GM12878 (cell line): ENCODE measurements around the gene ZBTB18. TPM values are rescaled to one million over a fixed set of nuclear protein-coding genes. Genes with fewer than 3 reads are reported as not detected.
A peak's percentile ranks its signal among the peaks of the same experiment; 100 is the strongest.

Experiments used
- ATAC-seq: fragments of 200-7000 bp; cut with Tn5 transposase; 3 replicates; pipeline ENCODE4 v1.9.1; 2020; ENCODE audit warnings: mild to moderate bottlenecking, moderate library complexity
- BruUV-seq: library from RNA; stranded (reverse); fragments of 400-500 nt; replicated peaks from 2 replicates; lab custom pipeline; 2021; lab: Mats Ljungman, UMichigan
- CTCF ChIA-PET: fragments of 300-600 bp; sonication (Branson Sonifier 250); formaldehyde crosslinking; extraction: SDS; loops from one replicate; lab custom pipeline; 2021; ENCODE audit warnings: inconsistent platforms; lab: Yijun Ruan, JAX
- POLR2A ChIA-PET: fragments of 350-600 bp; formaldehyde crosslinking; extraction: SDS; loops from one replicate; lab custom pipeline; 2021; ENCODE audit warnings: inconsistent platforms; lab: Charles Lee
- RAD21 ChIA-PET: fragments of 300-600 bp; sonication (Branson Sonifier 250); formaldehyde crosslinking; loops from one replicate; lab custom pipeline; 2023; ENCODE audit warnings: antibody characterized with exemption; ENCODE audit not compliant: unreplicated experiment; lab: Charles Lee
- SMC1A ChIA-PET: fragments of 300-600 bp; sonication (Branson Sonifier 250); formaldehyde crosslinking; loops from one replicate; lab custom pipeline; 2023; ENCODE audit not compliant: unreplicated experiment, uncharacterized antibody; lab: Charles Lee
- DNase-seq: peaks from one replicate; pipeline ENCODE4 v3.0.0-alpha.2; 2011; ENCODE audit warnings: low read depth, low spot score
- FAIRE-seq: peaks from 3 replicates; lab custom pipeline; 2011; peaks lifted over from hg19 to GRCh38; lab: Jason Lieb, UNC
- H2AFZ ChIP-seq: 2 replicates; pipeline ENCODE4 v1.6.0; 2011; ENCODE audit warnings: low read depth, low read length, control low read depth; ENCODE audit not compliant: control insufficient read depth
- H3K27ac ChIP-seq: 2 replicates; pipeline ENCODE4 v1.5.1; 2011; ENCODE audit warnings: control low read depth; ENCODE audit not compliant: control insufficient read depth, insufficient read depth
- H3K27me3 ChIP-seq, 2 experiments: replicated peaks in 1 of 2; 2 replicates each; pipeline versions ENCODE4 v1.6.0 to v1.6.1; 2011; ENCODE audit warnings: low read length in 1 of 2; ENCODE audit not compliant: control insufficient read depth in 2 of 2, insufficient read depth in 2 of 2
- H3K36me3 ChIP-seq, 2 experiments: 2 replicates each; pipeline ENCODE4 v1.5.1; 2011; ENCODE audit warnings: low read length in 1 of 2; ENCODE audit not compliant: control insufficient read depth in 2 of 2, insufficient read depth in 2 of 2
- H3K4me1 ChIP-seq: 2 replicates; pipeline ENCODE4 v1.6.1; 2011; ENCODE audit warnings: mild to moderate bottlenecking, low read length, moderate library complexity, mixed read lengths; ENCODE audit not compliant: control insufficient read depth, insufficient read depth
- H3K4me2 ChIP-seq: 2 replicates; pipeline ENCODE4 v1.6.0; 2011; ENCODE audit warnings: control low read depth; ENCODE audit not compliant: control insufficient read depth, insufficient read depth
- H3K4me3 ChIP-seq: fragments of 200-600 bp; sonication (generic); 2 replicates; pipeline ENCODE4 v1.5.1; 2016
- H3K79me2 ChIP-seq: 2 replicates; pipeline ENCODE4 v1.6.0; 2011; ENCODE audit warnings: low read length; ENCODE audit not compliant: control insufficient read depth, insufficient read depth
- H3K9ac ChIP-seq: 2 replicates; pipeline ENCODE4 v1.8.0; 2011; ENCODE audit warnings: low read length, control low read depth, mixed read lengths; ENCODE audit not compliant: control insufficient read depth, insufficient read depth
- H3K9me3 ChIP-seq: replicated peaks from 3 replicates; pipeline ENCODE4 v1.5.1; 2011; ENCODE audit warnings: mild to moderate bottlenecking, low read length; ENCODE audit not compliant: control insufficient read depth, insufficient read depth
- H4K20me1 ChIP-seq: 2 replicates; pipeline ENCODE4 v1.6.0; 2011; ENCODE audit not compliant: control insufficient read depth, insufficient read depth
- BCL11A ChIP-seq: IDR thresholded peaks from 2 replicates; pipeline ENCODE4 v1.6.1; 2011; ENCODE audit warnings: low read depth, low read length
- BHLHE40 ChIP-seq, 2 experiments: fragments of 450-650 bp in 1 of 2; IDR thresholded peaks; 2 replicates each; pipeline ENCODE4 v1.6.1; 2011 to 2017; ENCODE audit warnings: low read depth in 2 of 2, borderline replicate concordance in 1 of 2, improper control_type of control experiment in 1 of 2, low read length in 1 of 2, mild to moderate bottlenecking in 1 of 2
- CREB1 ChIP-seq: IDR thresholded peaks from 2 replicates; pipeline ENCODE4 v1.6.1; 2012; ENCODE audit warnings: low read depth, mild to moderate bottlenecking, inconsistent platforms
- HDAC6 ChIP-seq: fragments of 200-600 bp; sonication (generic); IDR thresholded peaks from one replicate; pipeline ENCODE4 v1.8.0; 2017; ENCODE audit warnings: antibody characterized with exemption; ENCODE audit not compliant: unreplicated experiment
- JUND ChIP-seq: IDR thresholded peaks from 2 replicates; pipeline ENCODE4 v1.6.1; 2012; ENCODE audit warnings: low read depth, mild to moderate bottlenecking, low read length, improper control_type of control experiment, moderate library complexity
- KAT2A ChIP-seq: conservative IDR thresholded peaks from 2 replicates; pipeline ENCODE4 v1.6.1; 2011; ENCODE audit warnings: low read depth, low read length; ENCODE audit not compliant: control insufficient read depth
- KLF5 ChIP-seq: fragments of 450-650 bp; IDR thresholded peaks from 2 replicates; pipeline ENCODE4 v1.6.1; 2014; ENCODE audit warnings: mild to moderate bottlenecking; ENCODE audit not compliant: partially characterized antibody
- MEF2B ChIP-seq: fragments of 450-650 bp; IDR thresholded peaks from 2 replicates; pipeline ENCODE4 v1.6.1; 2018; ENCODE audit warnings: mild to moderate bottlenecking, moderate library complexity; ENCODE audit not compliant: partially characterized antibody, poor library complexity, severe bottlenecking
- MTA2 ChIP-seq: fragments of 450-650 bp; IDR thresholded peaks from 2 replicates; pipeline ENCODE4 v1.6.1; 2016; ENCODE audit warnings: low read depth, mild to moderate bottlenecking, moderate library complexity
- NFXL1 ChIP-seq: fragments of 450-650 bp; IDR thresholded peaks from 2 replicates; pipeline ENCODE4 v1.6.1; 2017; ENCODE audit warnings: antibody characterized with exemption, mild to moderate bottlenecking, borderline replicate concordance
- POLR2A ChIP-seq: IDR thresholded peaks from 2 replicates; pipeline ENCODE4 v1.6.1; 2011; ENCODE audit warnings: low read depth, mild to moderate bottlenecking, low read length
- RAD21 ChIP-seq: IDR thresholded peaks from 2 replicates; pipeline ENCODE4 v1.6.1; 2011; ENCODE audit warnings: mild to moderate bottlenecking, low read depth, low read length, moderate library complexity; ENCODE audit not compliant: insufficient read depth
- WGBS: methylation state at CpG from one replicate; pipeline ENCODE4 v1.1.6; 2016; ENCODE audit warnings: low lambda C conversion rate; ENCODE audit not compliant: insufficient replicate concordance, insufficient coverage; ENCODE audit errors: missing lambda C conversion rate; 5-methylcytosine and 5-hydroxymethylcytosine counted together
- in situ Hi-C: fragments of 300-500 bp; cut with MboI; formaldehyde crosslinking; loops from 9 replicates; pipeline ENCODE4 v1.14.3; 2018; ENCODE audit warnings: mixed read lengths
- intact Hi-C: fragments of 100-400 bp; cut with micrococcal nuclease; formaldehyde crosslinking; loops from one replicate; pipeline ENCODE4 v1.14.2; 2022; ENCODE audit not compliant: unreplicated experiment
- polyA plus RNA-seq, 11 experiments: library from polyadenylated mRNA; depleted of rRNA in 4 of 11; unstranded in 6 of 11; stranded (reverse) in 5 of 11; fragments of >200 nt; fragmentation: Nextera tagmentation in 4 of 11; fragmentation: Illumina TruSeq in 1 of 11; extraction: Ambion mirVana in 4 of 11; extraction: Trizol in 1 of 11; gene quantifications; 1 replicate in 1 of 11; 2 replicates in 10 of 11; pipeline versions ENCODE4 v1.2.1 to v1.2.3, GENCODE V29; 2011 to 2016; ENCODE audit warnings: inconsistent platforms in 2 of 11, missing spikeins in 2 of 11, low read depth in 1 of 11
- total RNA-seq, 4 experiments: library from RNA; depleted of rRNA in 3 of 4; stranded (reverse); fragments of >200 nt in 3 of 4; fragmentation: Illumina TruSeq in 1 of 4; extraction: Trizol in 1 of 4; gene quantifications; 2 replicates each; pipeline versions ENCODE4 v1.2.1 to v1.2.3, GENCODE V29; 2013 to 2021
- TF ChIP-seq, protein P1 (sequence below): fragments of 450-650 bp; IDR thresholded peaks from 2 replicates; pipeline ENCODE4 v1.6.1; 2016; ENCODE audit warnings: mild to moderate bottlenecking
- TF ChIP-seq, protein P2 (sequence below): IDR thresholded peaks from 2 replicates; pipeline ENCODE4 v1.6.1; 2011; ENCODE audit warnings: low read depth, mild to moderate bottlenecking, low read length, moderate library complexity, borderline replicate concordance; ENCODE audit errors: extremely low read depth
- TF ChIP-seq, protein P3 (sequence below), 3 experiments: IDR thresholded peaks in 2 of 3; conservative IDR thresholded peaks in 1 of 3; 2 replicates each; pipeline ENCODE4 v1.5.1; 2011; ENCODE audit warnings: low read depth in 3 of 3, low read length in 3 of 3, mild to moderate bottlenecking in 3 of 3, control low read depth in 2 of 3, moderate library complexity in 2 of 3, inconsistent platforms in 1 of 3, mixed read lengths in 1 of 3; ENCODE audit not compliant: control insufficient read depth in 2 of 3, insufficient read depth in 1 of 3; ENCODE audit errors: extremely low read depth in 1 of 3

Gene ZBTB18
- total and polyA plus RNA-seq, 10 of the 15 experiments (the other 5 are each of a cell fraction or from before 2014, with no cell fraction given), result 0.27 to 8.6 (median 6.1) TPM

DNA sequence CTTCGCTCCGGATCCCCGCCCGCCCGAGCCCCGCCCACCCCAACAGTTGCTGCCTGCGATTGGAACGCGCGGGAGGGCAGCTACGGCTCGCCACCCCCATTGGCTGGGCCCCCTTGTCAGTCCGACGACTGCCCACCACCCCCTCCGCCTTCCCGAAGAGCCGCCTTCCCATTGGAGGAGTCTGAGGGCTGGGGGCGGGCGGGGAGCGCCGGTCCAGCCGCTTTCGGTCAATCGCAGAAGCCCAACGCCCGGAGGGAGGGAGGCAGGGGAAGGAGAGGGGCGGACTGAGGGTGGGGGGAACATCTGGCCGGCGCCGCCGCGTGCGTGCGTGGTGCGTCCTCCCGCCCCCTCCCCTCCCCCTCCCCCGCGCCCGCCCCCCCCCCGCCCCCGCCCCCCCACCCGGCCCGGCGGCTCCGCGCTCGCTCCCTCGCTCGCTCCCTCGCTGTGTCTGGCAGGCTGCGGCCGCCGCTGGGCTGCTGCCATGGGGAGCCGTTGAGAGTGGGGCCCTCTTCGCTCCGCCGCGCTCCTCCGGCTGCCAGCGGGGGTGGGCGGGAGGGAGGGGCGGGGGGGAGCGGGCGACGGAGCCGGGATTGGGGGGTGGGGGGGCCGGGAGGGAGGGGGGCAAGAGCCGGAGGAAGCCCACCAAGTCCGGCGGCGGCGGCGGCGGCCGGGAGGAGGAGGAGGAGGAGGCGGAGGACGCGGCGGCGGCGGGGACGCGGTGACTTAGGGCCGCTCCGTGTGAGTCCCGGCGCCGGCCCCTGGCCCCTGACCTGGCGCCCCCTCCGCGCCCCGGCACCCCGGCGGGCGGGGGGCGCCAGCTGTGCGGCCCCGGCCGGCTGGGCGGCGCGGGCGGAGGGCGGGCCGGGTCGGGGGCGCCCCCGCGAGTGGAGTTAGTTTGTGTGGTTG is 2.6 kb upstream of the ZBTB18 start (continued):
- TF ChIP-seq KAT2A (no peak), MEF2B (no peak), POLR2A (peak; percentile 53), BCL11A (no peak)
- TF ChIP-seq, protein P1, sequence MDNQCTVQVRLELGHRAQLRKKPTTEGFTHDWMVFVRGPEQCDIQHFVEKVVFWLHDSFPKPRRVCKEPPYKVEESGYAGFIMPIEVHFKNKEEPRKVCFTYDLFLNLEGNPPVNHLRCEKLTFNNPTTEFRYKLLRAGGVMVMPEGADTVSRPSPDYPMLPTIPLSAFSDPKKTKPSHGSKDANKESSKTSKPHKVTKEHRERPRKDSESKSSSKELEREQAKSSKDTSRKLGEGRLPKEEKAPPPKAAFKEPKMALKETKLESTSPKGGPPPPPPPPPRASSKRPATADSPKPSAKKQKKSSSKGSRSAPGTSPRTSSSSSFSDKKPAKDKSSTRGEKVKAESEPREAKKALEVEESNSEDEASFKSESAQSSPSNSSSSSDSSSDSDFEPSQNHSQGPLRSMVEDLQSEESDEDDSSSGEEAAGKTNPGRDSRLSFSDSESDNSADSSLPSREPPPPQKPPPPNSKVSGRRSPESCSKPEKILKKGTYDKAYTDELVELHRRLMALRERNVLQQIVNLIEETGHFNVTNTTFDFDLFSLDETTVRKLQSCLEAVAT, result no peak
- TF ChIP-seq, all 136 proteins: peak for 17

DNA sequence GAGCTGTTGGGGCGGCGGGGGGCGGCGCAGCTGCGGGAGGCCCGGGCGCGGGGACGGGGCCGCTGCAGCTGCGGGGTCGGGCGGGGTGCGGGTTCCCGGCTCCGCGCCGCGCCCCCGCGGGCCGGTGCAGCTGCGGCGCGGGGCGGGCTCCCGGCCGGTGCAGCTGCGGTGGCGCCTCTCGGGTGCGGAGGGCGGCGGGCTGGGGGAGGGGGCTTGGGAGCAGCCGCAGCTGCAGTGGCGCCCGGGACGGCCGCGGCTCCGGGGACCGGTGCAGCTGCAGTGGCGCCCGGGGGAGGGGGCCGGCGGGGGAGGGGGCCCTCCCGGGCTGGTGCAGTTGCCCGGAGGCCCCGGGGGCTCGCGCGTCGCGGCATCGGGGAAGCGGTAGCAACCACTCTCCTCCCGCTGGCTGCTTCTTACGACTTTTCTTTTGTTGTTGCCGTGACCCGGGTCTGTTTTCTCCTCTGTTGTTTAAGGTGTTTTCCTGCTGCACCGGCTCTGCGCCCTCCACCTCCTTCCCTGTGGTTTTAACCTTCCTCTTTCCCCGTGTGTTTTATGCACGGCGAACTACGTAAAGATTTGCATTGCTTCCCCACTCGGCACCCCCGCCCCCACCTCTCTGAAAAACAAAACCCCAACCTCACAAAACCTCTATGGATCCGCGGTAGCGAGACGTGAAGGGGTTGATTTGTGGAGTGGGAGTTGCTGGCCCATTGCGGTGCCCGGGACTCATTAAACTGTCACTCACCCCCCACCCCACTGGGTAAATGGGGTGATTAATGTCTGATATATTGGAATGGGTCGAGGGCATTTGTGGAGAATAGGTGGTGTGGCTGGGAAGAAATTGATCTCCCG is 1.7 kb upstream of the ZBTB18 start:
- no peak for ATAC-seq
- SMC1A ChIA-PET, result interaction anchor here (1.0 to 4.8 kb wide), 2 partner anchors 13 to 250 kb away, joined by 3 to 45 read pairs; no protein-coding TSS in a partner anchor
- H3K27ac ChIP-seq, result peak overlapping the region; percentile 82
- peaks cover 33% of the 10 kb centered on the region for H3K79me2 ChIP-seq
- no TSS peak for BruUV-seq
- FAIRE-seq, result peak; percentile 59
- peak overlapping the region; percentile 92 for H3K4me2 ChIP-seq
- DNase-seq, result no peak
- peak overlapping the region; percentile 85 for H3K4me3 ChIP-seq
- H3K4me1 ChIP-seq, result peaks cover 23% of the 10 kb centered on the region
- H4K20me1 ChIP-seq, result no peaks in the 10 kb centered on the region
- H2AFZ ChIP-seq, result peak overlapping the region; percentile 62
- intact Hi-C loops (loop anchor here (2.0 to 10.0 kb wide), 6 partner anchors 225 to 705 kb away; partner anchors contain the start of gene ADSS2), in situ Hi-C loops (no loop called here)
- no peaks in the 10 kb centered on the region for H3K9me3 ChIP-seq
- POLR2A ChIA-PET, result interaction anchor here (0.6 to 1.7 kb wide), 3 partner anchors 11 to 319 kb away, joined by 4 to 5 read pairs (median 5); no protein-coding TSS in a partner anchor
- under 1% methylated on average over 21 of the region's 76 CpGs for WGBS
- no peaks in the 10 kb centered on the region; a peak in 1 of 4 replicates for H3K36me3 ChIP-seq
- RAD21 ChIA-PET, result interaction anchor here (0.7 to 1.8 kb wide), 2 partner anchors 12 to 180 kb away, joined by 6 to 15 read pairs; no protein-coding TSS in a partner anchor
- H3K27me3 ChIP-seq, result no peaks in the 10 kb centered on the region
- peak overlapping the region; percentile 82 for H3K9ac ChIP-seq
- CTCF ChIA-PET, result no interaction called here
- peak; percentile 59 for TF ChIP-seq POLR2A
- TF ChIP-seq, protein P2, sequence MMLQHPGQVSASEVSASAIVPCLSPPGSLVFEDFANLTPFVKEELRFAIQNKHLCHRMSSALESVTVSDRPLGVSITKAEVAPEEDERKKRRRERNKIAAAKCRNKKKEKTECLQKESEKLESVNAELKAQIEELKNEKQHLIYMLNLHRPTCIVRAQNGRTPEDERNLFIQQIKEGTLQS, result no peak
- TF ChIP-seq HDAC6, result no peak
- TF ChIP-seq BHLHE40 (IDR thresholded peaks at IDR 0.05; ENCODE audit: borderline replicate concordance in 1 of 2, low read depth in 2 of 2, low read length in 1 of 2), result 0 out of 4 replicates have a peak, but pooled peaks of 1 of the 2 experiments have one; percentile 12
- TF ChIP-seq JUND, result no peak
- peak; percentile 40; the same call in 1 of the 2 replicates for TF ChIP-seq MTA2
- no peak for TF ChIP-seq RAD21
- no peak for TF ChIP-seq NFXL1
- peak; percentile 40; the same call in 1 of the 2 replicates for TF ChIP-seq CREB1
- TF ChIP-seq, protein P3, sequence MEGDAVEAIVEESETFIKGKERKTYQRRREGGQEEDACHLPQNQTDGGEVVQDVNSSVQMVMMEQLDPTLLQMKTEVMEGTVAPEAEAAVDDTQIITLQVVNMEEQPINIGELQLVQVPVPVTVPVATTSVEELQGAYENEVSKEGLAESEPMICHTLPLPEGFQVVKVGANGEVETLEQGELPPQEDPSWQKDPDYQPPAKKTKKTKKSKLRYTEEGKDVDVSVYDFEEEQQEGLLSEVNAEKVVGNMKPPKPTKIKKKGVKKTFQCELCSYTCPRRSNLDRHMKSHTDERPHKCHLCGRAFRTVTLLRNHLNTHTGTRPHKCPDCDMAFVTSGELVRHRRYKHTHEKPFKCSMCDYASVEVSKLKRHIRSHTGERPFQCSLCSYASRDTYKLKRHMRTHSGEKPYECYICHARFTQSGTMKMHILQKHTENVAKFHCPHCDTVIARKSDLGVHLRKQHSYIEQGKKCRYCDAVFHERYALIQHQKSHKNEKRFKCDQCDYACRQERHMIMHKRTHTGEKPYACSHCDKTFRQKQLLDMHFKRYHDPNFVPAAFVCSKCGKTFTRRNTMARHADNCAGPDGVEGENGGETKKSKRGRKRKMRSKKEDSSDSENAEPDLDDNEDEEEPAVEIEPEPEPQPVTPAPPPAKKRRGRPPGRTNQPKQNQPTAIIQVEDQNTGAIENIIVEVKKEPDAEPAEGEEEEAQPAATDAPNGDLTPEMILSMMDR (IDR thresholded peaks at IDR 0.05 in 2 of 3, conservative IDR thresholded peaks at IDR 0.05 in 1 of 3; ENCODE audit: control insufficient read depth in 2 of 3, extremely low read depth in 1 of 3, insufficient read depth in 1 of 3, low read depth in 3 of 3, low read length in 3 of 3), result no peak
- no peak for TF ChIP-seq KLF5
